Hematopoietic multipotent progenitor cell treated with erythropoietin and hydrocortisone succinate and interleukin-3 and kit ligand, for 6 days (in vitro differentiated cells): ENCODE measurements around the gene QPRT.
A peak's percentile ranks its signal among the peaks of the same experiment; 100 is the strongest.
"Not testable (repeated sequence)": the region's sequence is repeated elsewhere in the genome, so short reads cannot be mapped to it uniquely, and the experiment has no call there.

ENCODE experiments used
- DNase-seq: peaks from one replicate; pipeline ENCODE4 v3.0.0-alpha.2; 2015

QPRT gene

DNA sequence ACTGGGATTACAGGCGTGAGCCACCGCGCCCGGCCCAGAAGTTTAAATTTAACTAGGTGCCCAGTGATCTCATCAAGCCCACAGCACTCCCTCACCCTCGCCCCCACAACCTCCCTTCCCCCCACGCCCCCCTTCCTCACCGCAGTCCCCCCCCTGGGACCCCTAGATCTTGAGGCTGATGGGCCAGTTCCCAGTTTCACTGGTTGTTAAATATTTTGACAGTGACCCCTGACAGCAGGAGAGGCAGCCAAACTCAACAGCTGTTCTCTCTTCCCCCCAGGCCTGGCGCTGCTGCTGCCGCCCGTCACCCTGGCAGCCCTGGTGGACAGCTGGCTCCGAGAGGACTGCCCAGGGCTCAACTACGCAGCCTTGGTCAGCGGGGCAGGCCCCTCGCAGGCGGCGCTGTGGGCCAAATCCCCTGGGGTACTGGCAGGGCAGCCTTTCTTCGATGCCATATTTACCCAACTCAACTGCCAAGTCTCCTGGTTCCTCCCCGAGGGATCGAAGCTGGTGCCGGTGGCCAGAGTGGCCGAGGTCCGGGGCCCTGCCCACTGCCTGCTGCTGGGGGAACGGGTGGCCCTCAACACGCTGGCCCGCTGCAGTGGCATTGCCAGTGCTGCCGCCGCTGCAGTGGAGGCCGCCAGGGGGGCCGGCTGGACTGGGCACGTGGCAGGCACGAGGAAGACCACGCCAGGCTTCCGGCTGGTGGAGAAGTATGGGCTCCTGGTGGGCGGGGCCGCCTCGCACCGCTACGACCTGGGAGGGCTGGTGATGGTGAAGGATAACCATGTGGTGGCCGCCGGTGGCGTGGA is 15.6 kb downstream of the QPRT start:
- DNase-seq = no peak

DNA sequence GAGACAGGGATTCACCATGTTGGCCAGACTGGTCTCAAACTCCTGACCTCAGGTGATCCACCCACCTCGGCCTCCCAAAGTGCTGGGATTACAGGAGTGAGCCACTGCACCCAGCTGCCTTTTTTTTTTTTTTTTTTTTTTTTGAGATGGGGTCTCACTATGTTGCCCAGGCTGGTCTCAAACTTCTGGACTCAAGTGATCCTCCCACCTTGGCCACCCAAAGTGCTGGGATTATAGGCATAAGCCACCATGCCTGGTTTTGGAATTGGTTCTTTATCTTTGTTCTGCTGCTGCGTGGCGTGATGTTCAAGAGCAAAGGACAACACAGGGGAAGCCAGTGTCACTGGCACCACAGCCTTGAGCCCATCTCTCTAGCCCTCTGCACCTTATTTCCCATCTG is 16.7 kb downstream of the QPRT start:
- DNase-seq = not testable (repeated sequence)

DNA sequence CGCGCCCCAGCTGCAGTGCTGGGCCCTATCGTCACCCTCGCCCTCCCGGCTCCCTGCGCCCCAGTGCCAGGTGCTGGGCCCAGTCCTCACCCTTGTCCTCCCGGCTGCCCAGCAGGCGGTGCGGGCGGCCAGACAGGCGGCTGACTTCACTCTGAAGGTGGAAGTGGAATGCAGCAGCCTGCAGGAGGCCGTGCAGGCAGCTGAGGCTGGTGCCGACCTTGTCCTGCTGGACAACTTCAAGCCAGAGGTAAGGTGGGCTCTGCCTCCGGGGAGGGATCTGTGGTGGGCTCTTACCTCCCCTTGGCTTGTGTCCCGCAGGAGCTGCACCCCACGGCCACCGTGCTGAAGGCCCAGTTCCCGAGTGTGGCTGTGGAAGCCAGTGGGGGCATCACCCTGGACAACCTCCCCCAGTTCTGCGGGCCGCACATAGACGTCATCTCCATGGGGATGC is 17.9 kb downstream of the QPRT start:
- no peak for DNase-seq

DNA sequence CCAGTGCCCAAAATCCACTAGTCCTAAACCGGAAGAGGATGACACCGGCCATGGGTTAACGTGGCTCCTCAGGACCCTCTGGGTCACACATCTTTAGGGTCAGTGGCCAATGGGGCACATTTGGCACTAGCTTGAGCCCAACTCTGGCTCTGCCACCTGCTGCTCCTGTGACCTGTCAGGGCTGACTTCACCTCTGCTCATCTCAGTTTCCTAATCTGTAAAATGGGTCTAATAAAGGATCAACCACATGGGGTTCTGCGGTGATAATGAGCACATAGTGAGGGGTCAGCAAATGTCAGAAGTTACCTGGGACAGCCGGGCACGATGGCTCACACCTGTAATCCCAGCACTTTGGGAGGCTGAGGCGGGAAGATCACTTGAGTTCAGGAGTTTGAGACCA is 18.4 kb downstream of the QPRT start:
- DNase-seq = no peak

DNA sequence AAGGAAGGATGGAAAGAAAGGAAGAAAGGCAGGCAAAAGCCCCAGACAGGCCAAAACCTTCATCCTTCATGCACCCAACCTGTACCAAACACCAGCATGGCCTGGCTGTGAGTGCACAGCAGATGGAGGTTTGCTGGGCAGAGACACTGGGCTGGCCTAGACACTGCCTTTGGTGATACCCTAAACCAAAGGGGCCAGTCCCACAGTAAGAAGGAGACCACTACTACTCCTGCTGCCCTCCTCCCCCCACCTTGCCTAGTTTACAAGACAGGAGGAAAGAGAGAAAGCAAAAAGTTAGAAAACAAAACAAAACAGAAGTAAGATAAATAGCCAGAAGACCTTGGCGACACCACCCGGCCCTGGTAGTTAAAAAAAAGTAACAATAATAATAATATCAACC is 19.1 kb downstream of the QPRT start:
- DNase-seq = no peak

DNA sequence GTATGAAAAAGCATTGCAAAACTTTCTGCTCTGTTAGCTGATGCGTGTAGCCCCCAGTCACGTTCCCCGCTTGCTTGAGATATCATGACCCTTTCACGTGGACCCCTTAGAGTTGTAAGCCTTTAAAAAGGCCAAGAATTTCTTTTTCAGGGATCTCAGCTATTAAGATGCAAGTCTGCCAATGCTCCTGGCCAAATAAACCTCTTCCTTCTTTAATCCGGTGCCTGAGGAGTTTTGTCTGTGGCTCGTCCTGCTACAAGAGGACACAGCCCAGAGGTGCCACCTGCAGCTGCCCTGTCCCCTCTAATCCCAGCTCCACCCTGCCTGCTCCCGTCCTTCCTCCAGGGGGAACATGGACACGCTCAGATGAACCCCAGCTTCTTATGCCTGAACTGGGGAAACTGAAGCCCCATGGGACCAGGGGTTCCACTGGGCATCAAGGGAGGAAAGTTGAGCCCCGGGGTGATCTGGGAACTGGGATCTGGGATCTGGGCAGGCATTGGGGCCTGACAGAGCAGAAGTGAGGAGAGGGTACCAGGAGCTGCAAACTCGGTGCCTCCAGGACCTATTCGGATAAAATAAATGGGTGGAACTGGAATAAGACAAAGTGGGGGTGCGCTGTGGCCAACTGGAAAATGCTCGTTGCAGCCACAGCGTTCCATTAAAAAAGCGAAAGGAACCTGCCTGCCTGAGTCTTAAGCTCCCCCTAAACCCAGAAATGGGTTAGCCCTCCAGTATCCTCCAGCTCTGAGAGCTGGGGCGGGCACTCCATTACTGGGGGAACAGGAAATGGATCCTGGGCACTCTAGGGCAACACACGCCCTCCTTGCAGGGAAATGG is 19.7 kb downstream of the QPRT start:
- DNase-seq = peak; percentile 5

DNA sequence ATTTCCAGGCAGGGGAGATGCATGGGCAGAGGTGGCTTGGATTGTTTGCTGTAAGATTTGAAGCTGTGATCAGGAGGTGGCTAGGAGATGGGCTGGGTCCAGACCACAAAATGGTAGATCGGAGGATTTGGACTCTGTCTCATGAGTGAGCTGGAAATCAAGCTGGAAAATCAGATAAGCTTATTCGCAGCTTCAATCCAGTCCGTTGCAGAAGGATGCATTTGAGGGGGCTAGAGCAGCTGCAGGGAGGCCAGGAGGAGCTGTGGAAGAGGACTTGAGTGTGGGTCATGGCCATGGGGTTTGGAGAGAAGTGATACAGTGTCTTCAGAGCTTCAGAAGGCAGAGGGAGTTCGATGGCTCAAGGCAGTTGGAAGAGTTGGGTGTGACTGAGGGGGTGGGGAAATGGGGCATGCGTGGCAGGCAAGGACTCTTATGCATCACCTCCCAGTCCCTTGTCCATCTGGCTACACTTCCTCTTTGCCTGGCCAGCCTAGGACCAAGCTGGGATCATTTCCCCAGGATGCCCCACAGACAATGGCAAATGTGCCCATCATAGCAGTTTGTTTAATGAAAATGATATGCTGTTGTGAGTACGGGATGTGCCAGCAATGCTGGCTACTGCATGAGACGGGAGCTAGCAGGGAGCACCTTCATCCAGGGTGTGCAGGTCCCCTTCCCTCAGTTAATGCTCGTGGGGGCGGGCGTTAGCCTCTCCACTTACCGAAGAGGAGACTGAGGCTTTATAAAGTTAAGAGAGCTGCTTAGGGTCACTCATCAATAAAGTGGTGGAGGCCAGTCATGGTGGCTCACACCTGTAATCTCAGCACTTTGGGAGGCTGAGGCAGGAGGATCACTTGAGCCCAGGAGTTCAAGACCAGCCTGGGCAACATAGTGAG is 20.6 kb downstream of the QPRT start:
- DNase-seq = peak; percentile 30

DNA sequence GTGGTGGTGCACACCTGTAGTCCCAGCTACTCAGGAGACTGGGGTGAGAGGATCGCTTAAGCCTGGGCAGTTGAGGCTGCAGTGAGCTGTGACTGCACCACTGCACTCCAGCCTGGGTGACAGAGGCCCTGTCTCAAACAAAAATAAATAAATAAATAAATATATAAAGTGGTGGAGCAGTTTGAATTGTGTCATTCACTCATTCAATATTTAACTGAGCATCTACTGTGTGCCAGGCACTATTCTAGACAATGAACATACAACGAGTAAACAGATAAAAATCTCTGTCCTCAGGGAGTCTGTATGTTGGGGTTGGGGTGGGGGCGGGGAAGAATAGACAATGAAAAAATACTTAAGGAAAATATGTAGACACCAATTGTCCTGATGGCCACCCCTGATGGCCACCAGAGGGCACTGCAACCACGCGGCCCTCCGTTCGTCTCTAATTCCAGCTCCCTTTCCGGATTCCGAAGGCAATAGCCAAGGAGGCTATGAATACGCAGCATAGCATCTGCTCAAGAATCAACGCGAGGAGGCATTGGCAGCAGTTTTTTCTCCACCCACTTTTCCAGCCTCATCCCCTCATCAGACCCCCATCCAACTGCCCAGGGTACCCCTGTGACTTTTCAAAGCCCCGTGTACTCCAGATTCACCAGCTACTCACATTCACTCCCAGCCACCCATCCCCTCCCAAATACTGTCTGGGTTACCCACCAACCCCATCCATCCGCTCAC is 21.4 kb downstream of the QPRT start:
- DNase-seq = peak; percentile 91

DNA sequence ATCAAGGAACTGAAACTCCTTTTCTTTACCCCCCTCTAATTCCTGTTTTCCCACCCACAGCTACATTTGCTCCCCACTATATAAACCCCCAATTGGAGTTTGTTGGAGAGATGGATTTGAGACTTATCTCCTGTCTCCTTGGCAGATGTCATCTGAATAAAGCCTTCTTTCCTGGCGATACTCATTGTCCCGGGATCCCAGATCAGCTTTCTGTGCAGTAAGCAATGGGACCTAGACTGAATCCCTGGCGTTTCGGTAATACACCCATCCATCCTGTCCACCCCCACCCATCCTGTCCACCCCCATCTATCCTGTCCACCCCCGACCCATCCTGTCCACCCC is 22.2 kb downstream of the QPRT start:
- no peak for DNase-seq

DNA sequence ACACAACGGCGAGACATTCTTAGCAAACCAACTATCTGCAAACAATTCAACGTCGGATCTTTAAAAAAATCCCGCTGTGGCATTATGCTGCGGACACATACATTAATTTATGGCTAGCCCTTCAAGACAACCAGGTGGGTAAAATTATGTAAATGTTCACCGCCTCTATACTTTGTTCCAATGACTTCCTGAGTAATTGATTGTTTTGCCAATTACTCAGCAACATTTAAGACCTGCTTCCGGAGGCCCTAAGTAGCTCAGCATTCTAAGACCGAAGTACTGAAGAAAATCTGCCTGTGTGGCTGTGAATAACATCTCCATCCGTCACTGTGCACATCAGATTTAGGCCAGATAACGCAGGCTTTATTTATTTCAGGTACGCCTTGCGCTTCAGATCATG is 23.3 kb downstream of the QPRT start:
- DNase-seq = peak; percentile 19

DNA sequence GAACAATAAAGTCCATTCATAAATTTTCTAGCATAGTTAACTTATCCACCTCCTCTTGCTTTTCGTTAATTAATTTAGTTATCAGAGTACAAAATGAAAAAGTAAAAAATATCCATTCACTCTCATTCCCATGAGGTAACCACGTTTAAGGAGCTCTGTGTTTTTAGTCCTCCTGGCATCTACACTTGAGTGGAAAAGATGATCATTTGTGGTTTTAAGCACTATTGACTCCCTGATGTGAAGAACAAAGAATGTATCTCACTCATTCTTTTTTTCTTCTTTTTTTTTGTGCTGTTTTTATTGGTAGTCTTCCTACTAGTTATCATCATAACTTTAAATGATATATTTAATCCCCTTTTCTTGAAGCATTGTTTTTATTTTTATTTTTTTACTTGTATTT is 26.1 kb downstream of the QPRT start:
- DNase-seq = no peak

DNA sequence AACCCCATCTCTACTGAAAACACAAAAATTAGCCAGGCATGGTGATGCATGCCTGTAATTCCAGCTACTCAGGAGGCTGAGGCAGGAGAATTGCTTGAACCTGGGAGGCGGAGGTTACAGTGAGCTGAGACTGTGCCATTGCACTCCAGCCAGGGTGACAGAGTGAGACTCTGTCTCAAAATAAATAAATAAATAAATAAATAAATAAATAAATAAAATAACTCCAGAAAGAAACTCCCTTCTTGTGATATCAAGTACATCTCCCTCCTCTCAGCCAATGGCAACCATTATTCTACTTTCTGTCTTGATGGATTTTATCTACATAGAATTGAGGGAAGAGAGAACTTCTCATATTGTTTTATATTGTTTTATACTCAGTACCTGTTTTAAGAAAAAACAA is 28.2 kb downstream of the QPRT start:
- not testable (repeated sequence) for DNase-seq

DNA sequence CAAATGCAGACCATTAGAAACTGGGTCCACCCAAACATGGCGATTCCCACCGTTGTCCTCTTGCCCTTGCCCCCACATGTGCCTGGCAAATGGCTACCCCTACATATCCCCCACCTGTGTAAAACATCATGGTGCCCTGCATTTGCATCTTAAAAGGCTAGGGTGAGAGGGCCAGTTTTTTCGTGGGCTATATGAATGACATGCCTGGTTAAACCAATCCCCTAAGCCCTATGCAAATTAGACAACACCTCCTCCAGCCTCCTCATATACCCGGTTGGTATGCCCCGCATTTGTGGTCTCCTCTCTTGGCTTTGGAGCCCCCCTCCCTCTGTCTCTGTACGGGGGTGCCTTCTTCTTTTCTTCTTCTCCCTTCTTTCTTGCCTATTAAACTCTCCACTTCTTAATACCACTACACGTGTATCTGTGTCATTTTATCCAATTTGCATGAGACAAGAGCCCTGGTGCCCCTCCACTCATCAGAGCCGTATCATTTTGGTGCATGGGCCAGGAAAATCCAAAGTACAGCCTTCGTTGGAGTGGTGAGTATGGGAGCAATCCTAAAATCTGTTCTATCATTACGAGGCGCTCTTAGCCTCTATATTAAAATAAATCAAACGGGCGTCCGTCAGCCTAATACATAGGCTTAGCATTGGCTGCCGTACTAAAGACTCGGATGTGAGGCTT is 30.1 kb downstream of the QPRT start:
- no peak for DNase-seq

DNA sequence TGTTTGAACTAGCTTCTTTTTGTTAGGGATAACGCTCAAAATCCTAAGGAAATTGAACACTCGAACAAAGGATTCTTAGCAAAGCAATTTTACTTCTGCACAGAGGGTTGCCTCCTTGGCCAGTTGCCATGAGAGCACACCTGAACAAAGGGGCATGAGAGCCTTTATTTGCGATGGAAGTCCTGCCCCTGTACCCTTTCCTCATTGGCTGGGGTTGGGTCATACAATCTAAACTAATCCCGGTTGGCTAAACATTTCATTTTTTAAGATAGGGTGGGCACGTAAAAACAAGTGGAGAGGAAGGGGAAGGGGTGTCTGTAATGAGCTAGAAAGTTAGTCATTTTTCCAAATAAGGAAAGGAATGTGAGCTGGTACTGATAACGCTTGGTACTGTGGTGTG is 30.7 kb downstream of the QPRT start:
- DNase-seq = not testable (repeated sequence)

DNA sequence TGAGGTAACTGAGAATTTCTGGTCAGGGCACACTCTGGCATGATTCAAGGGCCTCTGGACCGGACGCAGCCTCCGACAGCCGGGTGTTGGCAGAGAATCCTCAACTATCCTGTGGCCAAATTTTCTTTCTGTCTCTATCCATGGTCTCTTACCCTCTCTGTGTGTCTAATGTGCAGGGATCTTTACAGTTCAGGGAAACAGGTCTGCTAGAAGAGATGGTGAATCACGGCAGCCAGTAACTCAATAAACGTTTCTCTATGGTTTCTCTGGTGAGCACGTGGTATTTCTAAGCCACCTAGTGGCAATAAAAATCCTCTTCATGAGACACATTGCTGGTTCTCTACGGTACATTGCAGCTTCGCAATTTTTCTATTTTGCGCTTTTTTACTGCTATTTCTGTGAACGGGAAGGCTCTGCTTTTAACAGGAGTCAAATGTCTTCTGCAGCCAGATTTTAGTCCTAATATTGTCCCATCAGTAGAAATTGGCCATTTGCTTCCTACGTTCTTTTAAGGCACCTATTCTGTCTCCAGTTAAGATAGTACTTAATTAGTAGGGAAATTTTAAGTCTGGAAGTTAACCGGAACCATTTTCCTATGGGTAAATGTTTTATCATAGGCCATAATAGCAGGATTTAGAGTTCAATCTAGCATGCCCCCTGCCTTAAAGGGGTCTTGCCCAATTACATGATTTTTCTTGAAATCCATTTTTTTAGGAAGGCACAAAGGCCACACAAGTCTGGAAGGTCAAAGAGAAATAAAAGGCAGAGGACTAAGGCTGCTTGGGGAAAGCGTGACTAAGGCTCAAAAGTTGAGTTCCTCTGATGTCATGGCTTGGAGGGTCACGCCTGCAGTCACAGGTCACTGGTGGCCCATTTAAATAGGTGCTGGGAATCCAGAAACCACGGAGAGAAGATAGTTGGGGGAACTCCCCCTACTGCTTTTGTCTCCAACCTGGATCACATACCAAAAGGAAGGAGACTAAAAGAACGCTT is 31.5 kb downstream of the QPRT start:
- DNase-seq = peak; percentile 89

DNA sequence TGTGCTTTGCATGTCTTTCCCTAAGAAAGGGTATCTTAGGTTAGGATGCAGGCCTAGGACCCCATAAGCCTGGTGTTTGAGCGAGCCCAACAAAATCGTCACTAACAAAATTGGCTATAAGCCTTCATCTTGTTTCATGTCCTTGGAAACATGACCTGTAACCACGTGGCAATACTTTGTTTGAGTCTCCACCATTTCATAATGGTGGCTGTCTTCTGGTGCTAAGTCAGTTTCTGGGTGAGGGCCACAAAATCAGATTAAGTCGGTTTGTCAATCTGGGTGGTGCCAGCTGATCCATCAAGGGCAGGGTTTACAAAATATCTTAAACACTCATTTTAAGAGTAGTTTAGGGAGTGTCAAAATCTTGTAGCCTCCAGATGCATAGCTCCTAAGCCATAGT is 33.8 kb downstream of the QPRT start:
- DNase-seq = peak; percentile 46

DNA sequence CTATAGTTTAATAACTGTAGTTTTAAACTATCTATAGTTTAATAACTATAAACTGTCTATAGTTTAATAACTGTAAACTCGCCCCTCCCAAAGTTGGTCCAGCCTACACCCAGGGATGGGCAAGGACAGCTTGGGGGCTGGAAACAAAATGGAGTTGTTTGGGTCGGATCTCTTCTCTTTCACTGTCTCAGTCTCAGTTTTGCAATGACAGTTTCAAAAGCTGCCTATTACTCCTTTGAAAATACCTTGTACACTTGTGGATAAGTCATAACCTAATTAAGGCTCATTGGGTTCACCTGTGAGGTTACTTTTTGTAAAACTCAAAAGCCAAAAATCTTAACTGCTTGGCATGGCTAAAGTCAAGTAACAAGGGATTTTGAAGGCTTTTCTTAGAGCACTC is 35.4 kb downstream of the QPRT start:
- no peak for DNase-seq

DNA sequence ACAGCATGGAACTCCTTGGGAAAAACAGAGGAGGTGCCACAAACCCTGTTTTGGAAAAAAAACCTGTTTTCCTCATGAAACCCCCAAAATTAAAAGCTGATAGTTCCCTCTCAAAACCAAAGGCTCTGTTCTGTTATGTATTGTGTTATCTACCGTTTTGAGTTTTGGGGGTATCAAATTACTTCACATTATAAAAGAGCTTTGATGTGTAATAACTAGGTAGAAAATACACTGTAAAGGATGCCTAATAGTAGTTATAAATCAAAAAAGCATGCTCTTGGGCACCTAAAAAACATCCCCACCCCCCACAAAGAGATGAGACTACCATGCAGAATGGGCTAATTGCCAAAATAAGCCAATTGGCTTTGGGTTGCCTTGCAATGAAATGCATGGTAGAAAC is 36.0 kb downstream of the QPRT start:
- no peak for DNase-seq

DNA sequence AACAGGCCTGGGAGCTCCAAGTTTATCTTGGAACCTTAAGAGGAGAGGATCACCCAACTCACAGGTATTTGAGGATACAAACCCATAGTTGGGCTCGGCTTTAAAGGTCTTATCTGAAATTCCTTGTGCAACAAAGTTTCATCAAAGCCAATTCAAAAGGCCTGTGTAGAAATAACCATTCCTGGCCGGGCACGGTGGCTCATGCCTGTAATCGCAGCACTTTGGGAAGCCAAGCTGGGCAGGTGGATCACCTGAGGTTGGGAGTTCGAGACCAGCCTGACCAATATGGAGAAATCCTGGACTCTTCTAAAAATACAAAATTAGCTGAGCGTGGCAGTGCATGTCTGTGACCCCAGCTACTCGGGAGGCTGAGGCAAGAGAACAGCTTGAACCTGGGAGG is 38.1 kb downstream of the QPRT start:
- no peak for DNase-seq

DNA sequence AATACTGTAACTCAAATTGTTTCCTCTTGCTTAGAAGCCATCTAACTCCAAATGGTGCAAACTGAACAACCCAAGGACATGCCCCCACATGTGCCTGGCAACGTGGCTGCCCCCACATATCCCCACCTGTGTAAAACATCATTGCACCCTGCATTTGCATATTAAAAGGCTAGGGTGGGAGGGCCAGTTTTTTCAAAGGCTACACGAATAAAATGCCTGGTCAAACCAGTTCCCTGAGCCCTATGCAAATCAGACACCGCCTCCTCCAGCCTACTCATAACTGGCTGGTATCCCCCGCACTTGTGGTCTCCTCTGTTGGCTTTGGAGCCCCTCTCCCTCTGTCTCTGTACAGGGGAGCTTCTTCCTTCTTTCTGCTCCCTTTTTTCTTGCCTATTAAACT is 40.1 kb downstream of the QPRT start:
- no peak for DNase-seq

DNA sequence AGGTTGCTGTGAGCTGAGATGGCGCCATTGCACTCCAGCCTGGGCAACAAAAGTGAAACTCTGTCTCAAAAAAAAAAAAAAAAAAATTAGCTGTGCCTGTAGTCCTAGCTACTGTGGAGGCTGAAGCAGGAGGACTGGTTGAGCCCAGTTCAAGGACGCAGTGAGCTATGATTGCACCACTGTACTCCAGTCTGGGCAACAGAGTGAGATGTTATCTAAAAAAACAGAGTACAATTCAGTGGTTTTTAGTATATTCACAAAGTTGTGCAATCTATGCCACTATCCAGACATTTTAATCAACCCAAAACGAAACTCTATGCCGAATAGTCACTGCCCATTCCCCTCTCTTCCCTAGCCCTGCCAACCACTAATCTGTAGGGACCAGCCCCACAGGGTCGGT is 41.7 kb downstream of the QPRT start:
- peak; percentile 71 for DNase-seq
